Mononuclear cell (primary cell): Measurements from ENCODE around the gene CYP26B1. TPM values are rescaled to one million over a fixed set of nuclear protein-coding genes. Genes with fewer than 3 reads are reported as not detected.

Experiments
- H3K27me3 ChIP-seq: 2 replicates; pipeline ENCODE4 v1.6.0; 2011; ENCODE audit warnings: low read length, control low read depth; ENCODE audit not compliant: insufficient read depth
- H3K4me1 ChIP-seq: 2 replicates; pipeline ENCODE4 v1.5.1; 2011; ENCODE audit warnings: mild to moderate bottlenecking, low read length, control low read depth; ENCODE audit not compliant: insufficient read depth
- H3K4me3 ChIP-seq: 2 replicates; pipeline ENCODE4 v1.5.1; 2011; ENCODE audit warnings: mild to moderate bottlenecking, low read length, moderate library complexity
- H3K9me3 ChIP-seq: 2 replicates; pipeline ENCODE4 v1.5.1; 2011; ENCODE audit warnings: low read depth, mild to moderate bottlenecking, control low read depth, low read length
- total RNA-seq: library from RNA; depleted of rRNA; stranded (reverse); fragments of >200 nt; gene quantifications from one replicate; pipeline ENCODE4 v1.2.3, GENCODE V29; 2012

Gene CYP26B1
- total RNA-seq, 1 donor = under 0.01 TPM

DNA sequence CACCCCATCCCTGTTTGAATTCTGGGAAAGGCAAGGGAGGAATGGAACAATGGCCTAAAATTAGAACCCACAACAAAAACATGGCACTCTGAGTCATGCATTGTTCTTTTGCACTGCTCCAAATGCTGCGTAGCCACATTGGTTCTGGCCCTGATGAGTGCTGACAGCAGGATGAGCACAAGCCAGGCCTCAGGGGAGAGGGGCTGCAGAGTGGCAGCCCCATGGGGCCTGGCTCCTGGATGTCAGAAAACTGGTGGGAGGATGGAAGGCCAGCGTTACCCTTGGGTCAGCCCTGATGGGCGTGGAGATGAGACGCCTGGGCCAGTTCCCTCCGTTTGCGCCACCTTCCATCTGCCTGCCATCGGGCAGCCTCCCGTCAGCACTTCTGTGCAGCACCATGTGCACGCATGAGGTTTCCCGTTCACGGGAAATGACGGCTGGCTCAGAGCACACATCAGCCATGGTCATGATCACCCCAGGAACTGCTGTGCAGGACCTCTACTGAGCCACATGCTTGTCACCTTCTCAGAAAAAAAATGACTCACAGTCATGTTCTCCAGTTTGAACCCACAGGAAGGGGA, 65.6 kb downstream of the CYP26B1 start:
- Histone ChIP-seq H3K27me3 (no peaks in the 10 kb centered on the region), H3K4me3 (no peak overlapping the region), H3K4me1 (no peaks in the 10 kb centered on the region), H3K9me3 (no peaks in the 10 kb centered on the region)

- Histone ChIP-seq H3K4me1 (no peaks in the 10 kb centered on the region), H3K4me3 (no peak overlapping the region), H3K9me3 (no peaks in the 10 kb centered on the region), H3K27me3 (no peaks in the 10 kb centered on the region)
These were observed 66.2 kb downstream of the CYP26B1 start for GRCh38 chr2:72081451-72081850.

DNA sequence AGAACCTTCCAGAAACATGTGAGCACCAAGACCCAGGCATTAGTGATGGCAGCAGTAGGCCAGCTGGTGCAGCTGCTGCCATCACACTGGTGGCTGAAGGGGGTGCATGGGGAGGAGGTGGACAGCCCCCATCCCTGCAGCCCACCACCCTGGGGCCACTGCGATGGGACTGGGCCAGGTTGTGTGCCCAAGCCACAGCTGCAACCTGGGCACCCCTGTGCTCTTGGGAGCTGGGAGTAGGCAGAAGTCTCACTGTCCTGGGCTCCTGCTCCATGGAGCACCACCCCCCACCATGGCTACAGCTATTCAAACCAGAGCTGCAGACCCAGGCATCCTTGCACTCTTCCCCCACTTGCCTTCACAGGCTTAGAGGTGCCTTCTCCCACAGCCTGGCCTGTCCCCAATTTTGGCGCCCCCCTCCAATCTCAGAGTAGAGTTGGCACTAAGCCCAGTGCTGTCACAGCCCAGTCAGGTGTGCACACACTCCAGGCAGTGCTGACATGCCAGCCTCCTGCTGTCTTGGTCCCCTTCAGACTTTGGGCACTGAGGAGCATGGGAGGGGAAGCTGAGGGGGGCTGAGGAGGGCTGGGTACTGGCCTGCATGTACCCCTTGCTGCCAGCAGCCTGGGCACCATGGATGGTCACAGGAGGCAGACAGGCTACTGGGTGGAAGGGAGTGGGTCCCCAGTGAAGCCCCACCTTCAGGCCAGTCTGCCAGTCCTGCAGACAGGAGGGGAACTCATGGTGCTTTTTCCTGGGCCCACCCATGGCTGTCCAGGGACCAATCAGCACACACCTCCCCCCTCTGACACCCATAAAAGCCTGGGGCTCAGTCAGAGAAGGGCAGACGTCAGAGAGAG, 67.1 kb downstream of the CYP26B1 start:
- Histone ChIP-seq H3K9me3 (no peaks in the 10 kb centered on the region), H3K27me3 (no peaks in the 10 kb centered on the region), H3K4me3 (no peak overlapping the region)

More for the DNA sequence above, 67.1 kb downstream of the CYP26B1 start:
- no peaks in the 10 kb centered on the region for H3K4me1 ChIP-seq
